Suprapubic skin (tissue), 3 donors: Measurements from ENCODE around the gene FNDC3A.

Experiments
- EP300 ChIP-seq: sonication (generic); formaldehyde crosslinking; IDR thresholded peaks from one replicate; pipeline ENCODE4 v1.6.1; 2017; ENCODE audit warnings: antibody characterized with exemption
- POLR2A ChIP-seq, 2 donors: fragments of 450-650 bp; IDR thresholded peaks; one replicate each; pipeline ENCODE4 v1.6.1; 2017; ENCODE audit warnings: antibody characterized with exemption in 2 of 2, mild to moderate bottlenecking in 2 of 2, moderate library complexity in 2 of 2
- TF ChIP-seq, protein P1 (sequence below), 2 donors: fragments of 200-600 bp in 1 of 2; fragments of 450-650 bp in 1 of 2; sonication (generic) in 1 of 2; IDR thresholded peaks; one replicate each; pipeline ENCODE4 v1.5.1; 2016 to 2019; ENCODE audit warnings: antibody characterized with exemption in 2 of 2, mild to moderate bottlenecking in 1 of 2, moderate library complexity in 1 of 2

DNA sequence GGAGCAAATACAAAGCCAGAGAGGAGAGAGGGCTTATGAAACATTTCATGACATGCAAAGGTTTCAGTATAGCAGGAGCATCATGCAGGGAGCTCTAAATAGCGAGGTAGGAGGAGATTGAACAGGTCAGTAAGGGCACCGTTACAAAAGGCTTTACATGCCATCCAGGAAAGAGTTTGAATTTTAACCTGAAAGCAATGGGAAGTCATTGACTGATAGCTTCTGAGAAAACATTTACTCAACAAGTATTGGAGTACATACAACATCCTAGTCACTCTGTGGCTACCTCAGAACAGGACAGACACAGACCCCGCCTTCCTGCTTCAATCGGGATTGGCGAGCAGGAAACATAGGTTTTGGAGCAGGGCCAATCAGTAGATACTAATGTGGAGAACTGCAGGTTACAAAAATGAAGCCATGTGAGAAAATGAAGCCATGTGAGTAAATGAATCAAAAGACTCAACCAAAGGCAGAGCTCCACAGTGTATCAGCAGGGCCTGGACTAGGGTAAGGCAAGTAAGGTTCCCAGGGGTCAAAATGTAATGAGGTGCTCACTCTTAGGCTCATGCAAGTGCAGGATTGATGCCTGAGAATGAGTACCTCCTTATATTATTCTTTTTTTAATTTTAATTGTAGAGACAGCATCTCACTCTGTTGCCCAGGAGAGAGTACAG, 46.8 kb upstream of the FNDC3A start:
- TF ChIP-seq POLR2A (IDR thresholded peaks at IDR 0.05) (no peak), EP300 (no peak)
- TF ChIP-seq, protein P1, sequence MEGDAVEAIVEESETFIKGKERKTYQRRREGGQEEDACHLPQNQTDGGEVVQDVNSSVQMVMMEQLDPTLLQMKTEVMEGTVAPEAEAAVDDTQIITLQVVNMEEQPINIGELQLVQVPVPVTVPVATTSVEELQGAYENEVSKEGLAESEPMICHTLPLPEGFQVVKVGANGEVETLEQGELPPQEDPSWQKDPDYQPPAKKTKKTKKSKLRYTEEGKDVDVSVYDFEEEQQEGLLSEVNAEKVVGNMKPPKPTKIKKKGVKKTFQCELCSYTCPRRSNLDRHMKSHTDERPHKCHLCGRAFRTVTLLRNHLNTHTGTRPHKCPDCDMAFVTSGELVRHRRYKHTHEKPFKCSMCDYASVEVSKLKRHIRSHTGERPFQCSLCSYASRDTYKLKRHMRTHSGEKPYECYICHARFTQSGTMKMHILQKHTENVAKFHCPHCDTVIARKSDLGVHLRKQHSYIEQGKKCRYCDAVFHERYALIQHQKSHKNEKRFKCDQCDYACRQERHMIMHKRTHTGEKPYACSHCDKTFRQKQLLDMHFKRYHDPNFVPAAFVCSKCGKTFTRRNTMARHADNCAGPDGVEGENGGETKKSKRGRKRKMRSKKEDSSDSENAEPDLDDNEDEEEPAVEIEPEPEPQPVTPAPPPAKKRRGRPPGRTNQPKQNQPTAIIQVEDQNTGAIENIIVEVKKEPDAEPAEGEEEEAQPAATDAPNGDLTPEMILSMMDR (IDR thresholded peaks at IDR 0.05): no peak
